Adrenal gland (tissue), 12 donors: ENCODE measurements around the gene UNC93A. TPM values are rescaled to one million over a fixed set of nuclear protein-coding genes. Genes with fewer than 3 reads are reported as not detected.
"Not testable (repeated sequence)": the region's sequence is repeated elsewhere in the genome, so short reads cannot be mapped to it uniquely, and the experiment has no call there.

Experiments
- DNase-seq, 7 donors: peaks; one replicate each; pipeline ENCODE4 v3.0.0-alpha.2; 2019 to 2020
- H3K27ac ChIP-seq, 5 donors: fragments of 200-600 bp; sonication (generic) in 4 of 5; 1 replicate in 3 of 5; 2 replicates in 2 of 5; pipeline versions ENCODE4 v1.5.1 to v1.8.0; 2016 to 2020; ENCODE audit warnings: mild to moderate bottlenecking in 1 of 5
- H3K27me3 ChIP-seq: fragments of 200-600 bp; 2 replicates; pipeline ENCODE4 v1.8.0; 2021
- H3K36me3 ChIP-seq, 2 donors: fragments of 200-600 bp; replicated peaks in 1 of 2; 1 replicate in 1 of 2; 2 replicates in 1 of 2; pipeline versions ENCODE4 v1.5.1 to v1.8.0; 2018 to 2022
- H3K4me1 ChIP-seq, 2 donors: fragments of 200-600 bp; replicated peaks in 1 of 2; 1 replicate in 1 of 2; 2 replicates in 1 of 2; pipeline versions ENCODE4 v1.5.1 to v1.8.0; 2018 to 2021
- H3K4me3 ChIP-seq, 4 donors: fragments of 200-600 bp; sonication (generic) in 3 of 4; one replicate each; pipeline ENCODE4 v1.5.1; 2016 to 2018
- H3K9me3 ChIP-seq, 3 donors: fragments of 200-600 bp; sonication (generic) in 1 of 3; replicated peaks in 1 of 3; 1 replicate in 2 of 3; 2 replicates in 1 of 3; pipeline versions ENCODE4 v1.5.1 to v1.8.0; 2016 to 2021
- POLR2A ChIP-seq, 2 donors: fragments of 450-650 bp; IDR thresholded peaks; one replicate each; pipeline ENCODE4 v1.6.1; 2017; ENCODE audit warnings: antibody characterized with exemption in 2 of 2, mild to moderate bottlenecking in 2 of 2, moderate library complexity in 1 of 2
- WGBS, 4 donors: extraction: QIAGEN DNeasy Blood & Tissue Kit in 2 of 4; methylation state at CpG; one replicate each; pipeline versions ENCODE4 v1.1.5 to v1.1.7; 2013 to 2017; 5-methylcytosine and 5-hydroxymethylcytosine counted together
- intact Hi-C, 2 donors: fragments of 100-400 bp; cut with DNase I; formaldehyde crosslinking; loops; one replicate each; pipeline versions ENCODE4 v1.14.1 to v1.15.0; 2022 to 2023
- polyA plus RNA-seq, 3 donors: library from polyadenylated mRNA; stranded (reverse); fragments of 200-250 nt in 2 of 3; fragments of 350-450 nt in 1 of 3; fragmentation: Illumina TruSeq in 1 of 3; extraction: RNeasy Lipid Tissue Mini Kit (QIAGEN cat#74804) in 1 of 3; gene quantifications; one replicate each; pipeline ENCODE4 v1.2.3, GENCODE V29; 2013 to 2014
- total RNA-seq, 9 donors: library from RNA; depleted of rRNA in 4 of 9; stranded (reverse); fragments of >200 nt in 4 of 9; fragments of 120-200 nt in 1 of 9; fragmentation: NEBNext Ultra II Directional in 1 of 9; extraction: Animal tissue kit (Norgen Biotek cat#: 25700) in 1 of 9; gene quantifications; one replicate each; pipeline versions ENCODE4 v1.1.0 to v1.2.4, GENCODE V29; 2013 to 2023
- TF ChIP-seq, protein P1 (sequence below), 6 experiments: fragments of 450-650 bp in 4 of 6; fragments of 200-600 bp in 2 of 6; sonication (generic) in 1 of 6; IDR thresholded peaks; 1 replicate in 5 of 6; 2 replicates in 1 of 6; pipeline versions ENCODE4 v1.5.1 to v1.8.0; 2016 to 2021; ENCODE audit warnings: antibody characterized with exemption in 6 of 6, mild to moderate bottlenecking in 2 of 6, moderate library complexity in 1 of 6
- donor health status: healthy with polysubstance abuse.
- donor health status: Bipolar disorder and iron deficiency.
- donor health status: DM: yes; HTN: yes; CAD: no.
- donor health status: DM: no; HTN: no; CAD: no.
- donor health status: DM: no; HTN: no; CAD: no.
- donor health status: DM: yes; HTN: yes; CAD: no.

Gene UNC93A
- total and polyA plus RNA-seq, 12 donors = not detected

GRCh38 chr6:167276772-167277533 lies 14.2 kb upstream of the UNC93A start:
- TF ChIP-seq, protein P1, sequence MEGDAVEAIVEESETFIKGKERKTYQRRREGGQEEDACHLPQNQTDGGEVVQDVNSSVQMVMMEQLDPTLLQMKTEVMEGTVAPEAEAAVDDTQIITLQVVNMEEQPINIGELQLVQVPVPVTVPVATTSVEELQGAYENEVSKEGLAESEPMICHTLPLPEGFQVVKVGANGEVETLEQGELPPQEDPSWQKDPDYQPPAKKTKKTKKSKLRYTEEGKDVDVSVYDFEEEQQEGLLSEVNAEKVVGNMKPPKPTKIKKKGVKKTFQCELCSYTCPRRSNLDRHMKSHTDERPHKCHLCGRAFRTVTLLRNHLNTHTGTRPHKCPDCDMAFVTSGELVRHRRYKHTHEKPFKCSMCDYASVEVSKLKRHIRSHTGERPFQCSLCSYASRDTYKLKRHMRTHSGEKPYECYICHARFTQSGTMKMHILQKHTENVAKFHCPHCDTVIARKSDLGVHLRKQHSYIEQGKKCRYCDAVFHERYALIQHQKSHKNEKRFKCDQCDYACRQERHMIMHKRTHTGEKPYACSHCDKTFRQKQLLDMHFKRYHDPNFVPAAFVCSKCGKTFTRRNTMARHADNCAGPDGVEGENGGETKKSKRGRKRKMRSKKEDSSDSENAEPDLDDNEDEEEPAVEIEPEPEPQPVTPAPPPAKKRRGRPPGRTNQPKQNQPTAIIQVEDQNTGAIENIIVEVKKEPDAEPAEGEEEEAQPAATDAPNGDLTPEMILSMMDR (IDR thresholded peaks at IDR 0.05) = no peak
- TF ChIP-seq POLR2A (IDR thresholded peaks at IDR 0.05) = no peak
- Histone ChIP-seq H3K27me3 (peaks cover 3% of the 10 kb centered on the region), H3K4me3 (no peak overlapping the region), H3K27ac (no peak overlapping the region), H3K36me3 (no peaks in the 10 kb centered on the region), H3K4me1 (no peaks in the 10 kb centered on the region), H3K9me3 (no peaks in the 10 kb centered on the region)
- intact Hi-C loops = no loop called here
- DNase-seq = no peak
- 67 to 87% (median 75%) methylated on average over 8 to 13 of the region's 13 CpGs for WGBS, 4 donors

GRCh38 chr6:167278173-167278940 lies 12.8 kb upstream of the UNC93A start:
- intact Hi-C loops, H3K27ac ChIP-seq, H3K27me3 ChIP-seq, H3K4me1 ChIP-seq, H3K4me3 ChIP-seq, H3K9me3 ChIP-seq, DNase-seq, H3K36me3 ChIP-seq: not testable (repeated sequence)
- WGBS, 4 donors = 65 to 77% (median 73%) methylated on average over 12 to 14 of the region's 16 CpGs

- Histone ChIP-seq H3K27me3 (peaks cover 3% of the 10 kb centered on the region), H3K4me3 (no peak overlapping the region), H3K4me1 (no peaks in the 10 kb centered on the region), H3K27ac (no peak overlapping the region), H3K9me3 (no peaks in the 10 kb centered on the region), H3K36me3 (no peaks in the 10 kb centered on the region)
- WGBS, 4 donors = 79 to 87% (median 82%) methylated on average over 3 of the region's 3 CpGs
- DNase-seq = no peak
- no peak for TF ChIP-seq POLR2A (IDR thresholded peaks at IDR 0.05)
- TF ChIP-seq, protein P1 (IDR thresholded peaks at IDR 0.05) = no peak
- intact Hi-C loops = loop anchor here (10.0 kb wide), 1 partner anchor 55 kb away; no protein-coding TSS in a partner anchor
Measured at GRCh38 chr6:167279766-167280446, 11.2 kb upstream of the UNC93A start.

GRCh38 chr6:167280466-167280865 lies 10.6 kb upstream of the UNC93A start:
- H3K36me3 ChIP-seq, DNase-seq, H3K27ac ChIP-seq, H3K4me3 ChIP-seq, H3K27me3 ChIP-seq, H3K4me1 ChIP-seq, H3K9me3 ChIP-seq: not testable (repeated sequence)
- intact Hi-C loops = loop anchor here (10.0 kb wide), 1 partner anchor 56 kb away; no protein-coding TSS in a partner anchor
- 55 to 70% (median 61%) methylated on average over 5 of the region's 5 CpGs for WGBS, 4 donors

DNA sequence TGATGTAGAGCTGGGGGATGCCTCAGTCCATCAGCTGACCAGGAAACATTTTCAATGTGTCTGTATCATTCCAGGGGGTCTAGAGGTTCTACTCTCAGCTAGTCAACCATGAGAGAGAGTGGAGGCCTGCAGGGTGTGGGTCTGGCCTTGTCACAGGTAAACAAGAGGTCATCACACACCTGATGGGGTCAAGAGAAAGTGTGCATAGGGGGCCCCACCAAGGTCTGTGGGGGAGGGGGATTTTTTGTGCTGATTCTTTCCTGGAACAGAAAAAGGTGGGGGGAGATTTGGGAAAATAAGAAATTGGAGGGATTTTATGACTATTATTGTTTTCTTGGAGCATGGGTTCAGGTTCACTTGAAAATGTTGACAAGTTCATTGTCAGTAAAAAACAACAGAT lies 8.9 kb upstream of the UNC93A start:
- no peak for TF ChIP-seq POLR2A (IDR thresholded peaks at IDR 0.05)
- TF ChIP-seq, protein P1 (IDR thresholded peaks at IDR 0.05) = no peak
- Histone ChIP-seq H3K27ac (no peak overlapping the region), H3K4me1 (no peaks in the 10 kb centered on the region), H3K27me3 (peaks cover 3% of the 10 kb centered on the region), H3K4me3 (no peak overlapping the region), H3K36me3 (no peaks in the 10 kb centered on the region), H3K9me3 (no peaks in the 10 kb centered on the region)
- intact Hi-C loops = loop anchor here (10.0 kb wide), 1 partner anchor 57 kb away; no protein-coding TSS in a partner anchor
- DNase-seq = no peak

DNA sequence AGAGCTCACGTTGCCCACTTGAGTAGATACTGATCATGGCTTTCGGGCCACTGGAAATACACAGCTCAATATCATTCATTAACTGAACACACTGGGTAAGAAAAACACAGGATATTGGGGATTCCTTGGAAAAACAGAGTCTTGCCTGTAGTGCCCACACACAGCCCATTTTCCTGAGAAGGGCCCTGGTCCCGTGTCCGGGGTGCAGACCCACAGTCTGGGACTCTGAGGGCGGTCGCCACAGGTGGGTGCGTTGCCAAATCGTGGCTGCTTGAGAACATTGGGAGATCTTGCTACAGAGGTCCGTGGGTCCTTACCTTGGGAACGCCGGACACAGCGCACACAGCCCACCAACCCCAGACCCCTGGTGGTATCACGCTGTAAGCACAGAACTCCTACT lies 6.5 kb upstream of the UNC93A start:
- H3K36me3 ChIP-seq, H3K27me3 ChIP-seq, DNase-seq, H3K4me1 ChIP-seq, H3K4me3 ChIP-seq, H3K27ac ChIP-seq, H3K9me3 ChIP-seq: not testable (repeated sequence)
- intact Hi-C loops = loop anchor here (10.0 kb wide), 1 partner anchor 60 kb away; no protein-coding TSS in a partner anchor
- 81 to 92% (median 89%) methylated on average over 7 to 12 of the region's 13 CpGs; no CpG with 5 or more reads in 1 of the 4 donors for WGBS, 4 donors
